Ascending aorta (tissue), 2 donors: ENCODE results near the gene TMEM88. TPM values are rescaled to one million over a fixed set of nuclear protein-coding genes. Genes with fewer than 3 reads are reported as not detected.

Source experiments
- DNase-seq, 2 donors: peaks; one replicate each; pipeline ENCODE4 v3.0.0-alpha.2; 2019; ENCODE audit warnings: low spot score in 2 of 2
- H3K27ac ChIP-seq, 2 donors: fragments of 200-600 bp; sonication (generic); one replicate each; pipeline ENCODE4 v1.5.1; 2016 to 2017; ENCODE audit warnings: mild to moderate bottlenecking in 1 of 2
- H3K27me3 ChIP-seq: fragments of 200-600 bp; sonication (generic); one replicate; pipeline ENCODE4 v1.5.1; 2017
- H3K36me3 ChIP-seq, 2 donors: fragments of 200-600 bp; sonication (generic); one replicate each; pipeline ENCODE4 v1.5.1; 2016
- H3K4me1 ChIP-seq, 2 donors: fragments of 200-600 bp; sonication (generic); one replicate each; pipeline ENCODE4 v1.5.1; 2016 to 2017; ENCODE audit warnings: mild to moderate bottlenecking in 1 of 2
- H3K4me3 ChIP-seq, 2 donors: fragments of 200-600 bp; sonication (generic); one replicate each; pipeline ENCODE4 v1.5.1; 2016 to 2017; ENCODE audit warnings: mild to moderate bottlenecking in 1 of 2
- H3K9me3 ChIP-seq, 2 donors: fragments of 200-600 bp; sonication (generic); one replicate each; pipeline ENCODE4 v1.5.1; 2016
- CTCF ChIP-seq, 3 experiments: fragments of 200-600 bp in 2 of 3; fragments of 450-650 bp in 1 of 3; sonication (generic) in 2 of 3; IDR thresholded peaks; one replicate each; pipeline ENCODE4 v1.5.1; 2016 to 2019; ENCODE audit warnings: antibody characterized with exemption in 3 of 3, mild to moderate bottlenecking in 1 of 3, moderate library complexity in 1 of 3
- intact Hi-C: fragments of 100-400 bp; cut with DNase I; formaldehyde crosslinking; loops from one replicate; pipeline ENCODE4 v1.15.1; 2023
- total RNA-seq: library from RNA; depleted of rRNA; stranded (reverse); fragments of >200 nt; gene quantifications from one replicate; pipeline ENCODE4 v1.1.0, GENCODE V29; 2016

TMEM88 gene
- total RNA-seq, 1 donor from 2014 or later = 223 TPM

- TF ChIP-seq CTCF (IDR thresholded peaks at IDR 0.05) = no peak
- Histone ChIP-seq H3K4me1 (peaks cover 19 to 28% of the 10 kb centered on the region in 2 donors), H3K36me3 (peaks cover 3 to 10% of the 10 kb centered on the region in 2 donors), H3K27me3 (no peaks in the 10 kb centered on the region), H3K4me3 (peak overlapping the region; percentile 77 to 95), H3K9me3 (no peaks in the 10 kb centered on the region), H3K27ac (peak overlapping the region; percentile 90 to 91)
- intact Hi-C loops = loop anchor here (1.0 to 2.0 kb wide), 3 partner anchors 29 to 52 kb away; partner anchors contain the start of genes CNTROB, KDM6B and NAA38
- no peak for DNase-seq
Measured at GRCh38 chr17:7886227-7887037, 31.6 kb downstream of the TMEM88 start.

- Histone ChIP-seq H3K27me3 (no peaks in the 10 kb centered on the region), H3K9me3 (no peaks in the 10 kb centered on the region), H3K27ac (peak overlapping the region; percentile 90 to 91), H3K4me1 (peaks cover 19 to 28% of the 10 kb centered on the region in 2 donors), H3K4me3 (peak overlapping the region; percentile 77 to 95), H3K36me3 (peaks cover 6 to 16% of the 10 kb centered on the region in 2 donors)
- DNase-seq = no peak
- TF ChIP-seq CTCF (IDR thresholded peaks at IDR 0.05) = no peak
- intact Hi-C loops = loop anchor here (1.0 to 2.0 kb wide), 3 partner anchors 30 to 52 kb away; partner anchors contain the start of genes CNTROB, KDM6B and NAA38
Measured at GRCh38 chr17:7887038-7887481, 32.2 kb downstream of the TMEM88 start.

- Histone ChIP-seq H3K27me3 (no peaks in the 10 kb centered on the region), H3K4me1 (peaks cover 19 to 28% of the 10 kb centered on the region in 2 donors), H3K36me3 (peaks cover 6 to 17% of the 10 kb centered on the region in 2 donors), H3K4me3 (peak overlapping the region; percentile 77 to 95), H3K27ac (peak overlapping the region; percentile 90 to 91), H3K9me3 (no peaks in the 10 kb centered on the region)
- DNase-seq = peak; percentile 65 to 95
- no peak for TF ChIP-seq CTCF (IDR thresholded peaks at IDR 0.05)
- intact Hi-C loops = loop anchor here (1.0 to 2.0 kb wide), 5 partner anchors 25 to 53 kb away; partner anchors contain the start of genes CNTROB, KDM6B and NAA38
Measured at GRCh38 chr17:7887482-7888183, 32.8 kb downstream of the TMEM88 start.

GRCh38 chr17:7888184-7888920 is 33.5 kb downstream of the TMEM88 start, which contains the start of gene CHD3:
TSS of gene CHD3 (plus strand) at chr17:7888789. CDS start at chr17:7889001, 212 bp downstream.
- intact Hi-C loops = loop anchor here (2.0 kb wide), 2 partner anchors 26 kb away; no protein-coding TSS in a partner anchor
- peaks cover 10 to 20% of the 10 kb centered on the region in 2 donors for H3K36me3 ChIP-seq
- no peak for DNase-seq
- peak within 1 kb of the TSS; percentile 90 to 91 for H3K27ac ChIP-seq
- H3K4me1 ChIP-seq = peaks cover 19 to 28% of the 10 kb centered on the region in 2 donors
- H3K27me3 ChIP-seq = no peaks in the 10 kb centered on the region
- TF ChIP-seq CTCF (IDR thresholded peaks at IDR 0.05) = no peak
- H3K9me3 ChIP-seq = no peaks in the 10 kb centered on the region
- H3K4me3 ChIP-seq = peak within 1 kb of the TSS; percentile 77 to 95
